ENCODE data around the gene NEIL1. TPM values are rescaled to one million over a fixed set of nuclear protein-coding genes. Genes with fewer than 3 reads are reported as not detected.
A peak's percentile ranks its signal among the peaks of the same experiment; 100 is the strongest.
"Not testable (repeated sequence)": the region's sequence is repeated elsewhere in the genome, so short reads cannot be mapped to it uniquely, and the experiment has no call there.

Gene NEIL1
- total RNA-seq, 1 experiment from 2014 or later, result 41.4 TPM

GRCh38 chr15:75328493-75329314 is 18.1 kb upstream of the NEIL1 start:
- intact Hi-C loops (cut with micrococcal nuclease), result no loop called here
- no peak overlapping the region for H3K4me2 ChIP-seq (ENCODE audit: low read length)
- TF ChIP-seq RAD21 (IDR thresholded peaks at IDR 0.05; ENCODE audit: low read depth) (peak; percentile 26; the same call in 1 of the 2 replicates), EGR1 (IDR thresholded peaks at IDR 0.05; ENCODE audit: low read depth) (no peak)
- POLR2A ChIA-PET, result no interaction called here
- H2AFZ ChIP-seq (ENCODE audit: low read depth, low read length, poor library complexity, severe bottlenecking), result no peak overlapping the region
- no TSS peak for BruUV-seq (replicated peaks)
- RAD21 ChIA-PET (ENCODE audit: low non-redundant PET in 1 of 2, low total read pairs in 2 of 2, uncharacterized antibody in 2 of 2, unreplicated experiment in 2 of 2), result no interaction called here
- no peak for ATAC-seq
- CTCF ChIA-PET, result no interaction called here
- H3K9me2 ChIP-seq (ENCODE audit: insufficient read depth), result no peaks in the 10 kb centered on the region
- no peaks in the 10 kb centered on the region for H3K9me3 ChIP-seq (ENCODE audit: control insufficient read depth in 1 of 2, insufficient read depth in 1 of 2, low read depth in 1 of 2, low read length in 2 of 2)
- no peak overlapping the region for H3K4me3 ChIP-seq (replicated peaks in 1 of 2; ENCODE audit: low read depth in 1 of 2, low read length in 2 of 2)
- no peaks in the 10 kb centered on the region for H3K27me3 ChIP-seq (ENCODE audit: insufficient read depth, low read length)
- no peaks in the 10 kb centered on the region for H3K79me2 ChIP-seq (ENCODE audit: insufficient read depth, low read length)
- no peaks in the 10 kb centered on the region for H3K36me3 ChIP-seq (ENCODE audit: control insufficient read depth in 1 of 2, insufficient read depth in 2 of 2, low read length in 2 of 2)
- DNase-seq (ENCODE audit: low read depth, low spot score), result no peak
- H3K27ac ChIP-seq (ENCODE audit: low read depth, low read length), result no peak overlapping the region
- no peak overlapping the region for H3K9ac ChIP-seq (ENCODE audit: low read length)
- no peaks in the 10 kb centered on the region for H4K20me1 ChIP-seq (ENCODE audit: insufficient read depth)
- H3K4me1 ChIP-seq (ENCODE audit: control insufficient read depth in 1 of 2, insufficient read depth in 2 of 2, low read length in 2 of 2), result no peaks in the 10 kb centered on the region

DNA sequence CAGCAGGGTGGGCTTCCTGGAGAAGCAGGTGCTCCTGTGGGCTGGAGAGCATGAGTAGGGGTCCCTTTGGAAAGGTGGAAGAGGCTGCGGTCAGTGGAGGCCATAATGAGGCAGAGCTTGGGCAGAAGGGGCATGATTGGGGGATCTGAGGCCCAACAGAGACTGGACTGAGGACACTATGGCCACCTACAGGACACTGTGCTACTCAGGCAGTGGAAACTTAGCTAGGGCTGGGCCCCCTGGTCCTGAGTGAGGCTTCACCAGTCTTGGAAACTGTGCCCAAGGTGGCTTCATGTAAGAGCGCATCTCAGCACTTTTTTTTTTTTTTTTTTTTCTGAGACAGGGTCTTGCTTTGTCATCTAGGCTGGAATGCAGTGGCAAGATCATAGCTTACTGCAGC is 17.3 kb upstream of the NEIL1 start:
- Histone ChIP-seq H3K4me3 (replicated peaks in 1 of 2; ENCODE audit: low read depth in 1 of 2, low read length in 2 of 2) (no peak overlapping the region), H3K27ac (ENCODE audit: low read depth, low read length) (no peak overlapping the region), H4K20me1 (ENCODE audit: insufficient read depth) (no peaks in the 10 kb centered on the region), H3K4me1 (ENCODE audit: control insufficient read depth in 1 of 2, insufficient read depth in 2 of 2, low read length in 2 of 2) (no peaks in the 10 kb centered on the region), H3K9ac (ENCODE audit: low read length) (no peak overlapping the region), H2AFZ (ENCODE audit: low read depth, low read length, poor library complexity, severe bottlenecking) (no peak overlapping the region), H3K27me3 (ENCODE audit: insufficient read depth, low read length) (no peaks in the 10 kb centered on the region), H3K9me2 (ENCODE audit: insufficient read depth) (no peaks in the 10 kb centered on the region), H3K9me3 (ENCODE audit: control insufficient read depth in 1 of 2, insufficient read depth in 1 of 2, low read depth in 1 of 2, low read length in 2 of 2) (no peaks in the 10 kb centered on the region), H3K36me3 (ENCODE audit: control insufficient read depth in 1 of 2, insufficient read depth in 2 of 2, low read length in 2 of 2) (no peaks in the 10 kb centered on the region), H3K4me2 (ENCODE audit: low read length) (no peak overlapping the region), H3K79me2 (ENCODE audit: insufficient read depth, low read length) (no peaks in the 10 kb centered on the region)
- no TSS peak for BruUV-seq (replicated peaks)
- ATAC-seq (no peak), DNase-seq (ENCODE audit: low read depth, low spot score) (no peak)
- ChIA-PET POLR2A (no interaction called here), RAD21 (ENCODE audit: low non-redundant PET in 1 of 2, low total read pairs in 2 of 2, uncharacterized antibody in 2 of 2, unreplicated experiment in 2 of 2) (no interaction called here), CTCF (no interaction called here)
- TF ChIP-seq CBX3 (IDR thresholded peaks at IDR 0.05; ENCODE audit: low read depth) (no peak), SIN3A (IDR thresholded peaks at IDR 0.05; ENCODE audit: low read depth) (no peak), ZNF274 (IDR thresholded peaks at IDR 0.05; ENCODE audit: low read depth, low read length) (no peak), RAD21 (IDR thresholded peaks at IDR 0.05; ENCODE audit: low read depth) (no peak), ATF3 (IDR thresholded peaks at IDR 0.05) (no peak), JUND (IDR thresholded peaks at IDR 0.05) (no peak)
- TF ChIP-seq, protein P1, sequence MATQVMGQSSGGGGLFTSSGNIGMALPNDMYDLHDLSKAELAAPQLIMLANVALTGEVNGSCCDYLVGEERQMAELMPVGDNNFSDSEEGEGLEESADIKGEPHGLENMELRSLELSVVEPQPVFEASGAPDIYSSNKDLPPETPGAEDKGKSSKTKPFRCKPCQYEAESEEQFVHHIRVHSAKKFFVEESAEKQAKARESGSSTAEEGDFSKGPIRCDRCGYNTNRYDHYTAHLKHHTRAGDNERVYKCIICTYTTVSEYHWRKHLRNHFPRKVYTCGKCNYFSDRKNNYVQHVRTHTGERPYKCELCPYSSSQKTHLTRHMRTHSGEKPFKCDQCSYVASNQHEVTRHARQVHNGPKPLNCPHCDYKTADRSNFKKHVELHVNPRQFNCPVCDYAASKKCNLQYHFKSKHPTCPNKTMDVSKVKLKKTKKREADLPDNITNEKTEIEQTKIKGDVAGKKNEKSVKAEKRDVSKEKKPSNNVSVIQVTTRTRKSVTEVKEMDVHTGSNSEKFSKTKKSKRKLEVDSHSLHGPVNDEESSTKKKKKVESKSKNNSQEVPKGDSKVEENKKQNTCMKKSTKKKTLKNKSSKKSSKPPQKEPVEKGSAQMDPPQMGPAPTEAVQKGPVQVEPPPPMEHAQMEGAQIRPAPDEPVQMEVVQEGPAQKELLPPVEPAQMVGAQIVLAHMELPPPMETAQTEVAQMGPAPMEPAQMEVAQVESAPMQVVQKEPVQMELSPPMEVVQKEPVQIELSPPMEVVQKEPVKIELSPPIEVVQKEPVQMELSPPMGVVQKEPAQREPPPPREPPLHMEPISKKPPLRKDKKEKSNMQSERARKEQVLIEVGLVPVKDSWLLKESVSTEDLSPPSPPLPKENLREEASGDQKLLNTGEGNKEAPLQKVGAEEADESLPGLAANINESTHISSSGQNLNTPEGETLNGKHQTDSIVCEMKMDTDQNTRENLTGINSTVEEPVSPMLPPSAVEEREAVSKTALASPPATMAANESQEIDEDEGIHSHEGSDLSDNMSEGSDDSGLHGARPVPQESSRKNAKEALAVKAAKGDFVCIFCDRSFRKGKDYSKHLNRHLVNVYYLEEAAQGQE (IDR thresholded peaks at IDR 0.05; ENCODE audit: low read depth), result no peak
- TF ChIP-seq, protein P2, sequence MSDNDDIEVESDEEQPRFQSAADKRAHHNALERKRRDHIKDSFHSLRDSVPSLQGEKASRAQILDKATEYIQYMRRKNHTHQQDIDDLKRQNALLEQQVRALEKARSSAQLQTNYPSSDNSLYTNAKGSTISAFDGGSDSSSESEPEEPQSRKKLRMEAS (IDR thresholded peaks at IDR 0.05), result no peak
- intact Hi-C loops (cut with micrococcal nuclease), result no loop called here

DNA sequence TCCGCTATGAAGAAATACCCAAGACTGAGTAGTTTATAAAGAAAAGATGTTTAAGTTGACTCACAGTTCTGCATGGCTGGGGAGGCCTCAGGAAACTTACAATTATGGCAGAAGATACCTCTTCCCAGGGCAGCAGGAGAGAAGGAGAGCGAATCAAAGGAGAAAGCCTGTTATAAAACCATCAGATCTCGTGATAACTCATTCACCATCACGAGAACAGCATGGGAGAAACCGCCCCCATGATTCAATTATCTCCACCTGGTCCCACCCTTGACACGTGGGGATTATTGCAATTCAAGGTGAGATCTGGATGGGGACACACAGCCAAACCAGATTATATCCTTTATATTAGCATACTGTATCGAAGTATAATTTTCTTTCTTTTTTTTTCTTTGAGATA is 14.7 kb upstream of the NEIL1 start:
- H3K27me3 ChIP-seq (ENCODE audit: insufficient read depth, low read length); H3K4me3 ChIP-seq (replicated peaks in 1 of 2; ENCODE audit: low read depth in 1 of 2, low read length in 2 of 2); DNase-seq (ENCODE audit: low read depth, low spot score); H4K20me1 ChIP-seq (ENCODE audit: insufficient read depth); H3K9me2 ChIP-seq (ENCODE audit: insufficient read depth); intact Hi-C loops (cut with micrococcal nuclease); H3K9ac ChIP-seq (ENCODE audit: low read length); H3K4me2 ChIP-seq (ENCODE audit: low read length); BruUV-seq (replicated peaks); POLR2A ChIA-PET; ATAC-seq; CTCF ChIA-PET; H3K36me3 ChIP-seq (ENCODE audit: control insufficient read depth in 1 of 2, insufficient read depth in 2 of 2, low read length in 2 of 2); H2AFZ ChIP-seq (ENCODE audit: low read depth, low read length, poor library complexity, severe bottlenecking); H3K9me3 ChIP-seq (ENCODE audit: control insufficient read depth in 1 of 2, insufficient read depth in 1 of 2, low read depth in 1 of 2, low read length in 2 of 2); RAD21 ChIA-PET (ENCODE audit: low non-redundant PET in 1 of 2, low total read pairs in 2 of 2, uncharacterized antibody in 2 of 2, unreplicated experiment in 2 of 2); H3K27ac ChIP-seq (ENCODE audit: low read depth, low read length): not testable (repeated sequence)
- H3K4me1 ChIP-seq (ENCODE audit: control insufficient read depth in 1 of 2, insufficient read depth in 2 of 2, low read length in 2 of 2), result peaks cover 9 to 14% of the 10 kb centered on the region in 2 experiments
- H3K79me2 ChIP-seq (ENCODE audit: insufficient read depth, low read length), result peaks cover 12% of the 10 kb centered on the region
